Measurements from ENCODE around the gene NEU2. TPM values are rescaled to one million over a fixed set of nuclear protein-coding genes. Genes with fewer than 3 reads are reported as not detected.
"Not testable (repeated sequence)": the region's sequence is repeated elsewhere in the genome, so short reads cannot be mapped to it uniquely, and the experiment has no call there.

NEU2 gene
- total and polyA plus RNA-seq, 2 of the 13 experiments (the other 11 are each of a cell fraction or from before 2014, with no cell fraction given), result not detected

- H3K79me2 ChIP-seq (ENCODE audit: insufficient read depth, low read length), result no peaks in the 10 kb centered on the region
- WGBS (ENCODE audit: low lambda C conversion rate), result 86% methylated on average over 16 of the region's 16 CpGs
- no peaks in the 10 kb centered on the region; a peak in 1 of 5 replicates for H3K27me3 ChIP-seq (ENCODE audit: control insufficient read depth in 1 of 2, insufficient read depth in 2 of 2, low read length in 2 of 2)
- no peak for DNase-seq (ENCODE audit: low spot score)
- no peak overlapping the region for H3K4me3 ChIP-seq (replicated peaks in 1 of 3; ENCODE audit: insufficient read depth in 1 of 3, low read depth in 2 of 3, low read length in 3 of 3)
- FAIRE-seq, result no peak
- peak overlapping the region; percentile 82 for H3K27ac ChIP-seq (ENCODE audit: extremely low read length, insufficient read depth, low read length)
- H4K20me1 ChIP-seq (ENCODE audit: insufficient read depth, low read length), result 0 out of 2 replicates have a peak, but pooled peaks cover 3% of the 10 kb centered on the region
- in situ Hi-C loops (cut with HindIII; ENCODE audit: extremely low pct_ligation_motif_present, low pct_unique_long_range_greater_than_20kb) (no loop called here), intact Hi-C loops (cut with micrococcal nuclease; ENCODE audit: unreplicated experiment) (loop anchor here (5.0 kb wide), 1 partner anchor 58 kb away; no protein-coding TSS in a partner anchor)
- ATAC-seq, result no peak
- no peaks in the 10 kb centered on the region for H3K9me3 ChIP-seq (ENCODE audit: low read length)
- no peaks in the 10 kb centered on the region for H3K36me3 ChIP-seq (replicated peaks in 1 of 2; ENCODE audit: control insufficient read depth in 1 of 2, insufficient read depth in 2 of 2, low read length in 2 of 2)
- H2AFZ ChIP-seq (ENCODE audit: low read length), result no peak overlapping the region
- ChIA-PET POLR2A (interaction anchor here (1.0 to 2.8 kb wide), 6 partner anchors 11 to 208 kb away, joined by 3 to 10 read pairs (median 4); partner anchors contain the start of gene NGEF), CTCF (ENCODE audit: low intra/inter-chr PET ratio, low total read pairs) (no interaction called here)
- BruUV-seq (replicated peaks), result no TSS peak
- 0 out of 4 replicates have a peak, but pooled peaks of 1 of the 2 experiments have one; percentile 7 for TF ChIP-seq ATF4 (CRISPR knock-in tag; IDR thresholded peaks at IDR 0.05)
- no peak for TF ChIP-seq GABPA (IDR thresholded peaks at IDR 0.05; ENCODE audit: low read depth, low read length)
- TF ChIP-seq GABPA (CRISPR knock-in tag; IDR thresholded peaks at IDR 0.05; ENCODE audit: low read depth), result no peak
- peak overlapping the region; percentile 97 for H3K4me2 ChIP-seq (ENCODE audit: low read depth, low read length)
- H3K9ac ChIP-seq (ENCODE audit: insufficient read depth, low read depth, low read length), result peak overlapping the region; percentile 45
- H3K4me1 ChIP-seq (ENCODE audit: insufficient read depth, low read length), result peaks cover 81% of the 10 kb centered on the region
These were observed 32.2 kb downstream of the NEU2 start for GRCh38 chr2:233064530-233065199.

- DNase-seq (ENCODE audit: low spot score); intact Hi-C loops (cut with micrococcal nuclease; ENCODE audit: unreplicated experiment); CTCF ChIA-PET (ENCODE audit: low intra/inter-chr PET ratio, low total read pairs): not testable (repeated sequence)
These were observed 32.7 kb downstream of the NEU2 start for GRCh38 chr2:233065200-233065589.

More at GRCh38 chr2:233065200-233065589, 32.7 kb downstream of the NEU2 start:
- H2AFZ ChIP-seq (ENCODE audit: low read length); H3K4me3 ChIP-seq (replicated peaks in 1 of 3; ENCODE audit: insufficient read depth in 1 of 3, low read depth in 2 of 3, low read length in 3 of 3); H3K27me3 ChIP-seq (ENCODE audit: control insufficient read depth in 1 of 2, insufficient read depth in 2 of 2, low read length in 2 of 2); in situ Hi-C loops (cut with HindIII; ENCODE audit: extremely low pct_ligation_motif_present, low pct_unique_long_range_greater_than_20kb); BruUV-seq (replicated peaks); FAIRE-seq; H3K9me3 ChIP-seq (ENCODE audit: low read length); H3K79me2 ChIP-seq (ENCODE audit: insufficient read depth, low read length); ATAC-seq; H3K4me2 ChIP-seq (ENCODE audit: low read depth, low read length); H4K20me1 ChIP-seq (ENCODE audit: insufficient read depth, low read length); H3K9ac ChIP-seq (ENCODE audit: insufficient read depth, low read depth, low read length); H3K27ac ChIP-seq (ENCODE audit: extremely low read length, insufficient read depth, low read length); H3K36me3 ChIP-seq (replicated peaks in 1 of 2; ENCODE audit: control insufficient read depth in 1 of 2, insufficient read depth in 2 of 2, low read length in 2 of 2): not testable (repeated sequence)
- peaks cover 75% of the 10 kb centered on the region for H3K4me1 ChIP-seq (ENCODE audit: insufficient read depth, low read length)
- TF ChIP-seq CEBPG (CRISPR knock-in tag; IDR thresholded peaks at IDR 0.05), result peak; percentile 53
- peak; percentile 32; the same call in 1 of the 2 replicates for TF ChIP-seq CEBPB (IDR thresholded peaks at IDR 0.05; ENCODE audit: borderline replicate concordance, low read depth, low read length)
- TF ChIP-seq GATAD2A (CRISPR knock-in tag; IDR thresholded peaks at IDR 0.05), result 0 out of 2 replicates have a peak, but pooled peaks have one; percentile 19
- POLR2A ChIA-PET, result interaction anchor here (0.7 to 2.8 kb wide), 3 partner anchors 190 to 1583 kb away, joined by 3 to 10 read pairs (median 4); no protein-coding TSS in a partner anchor
- 71% methylated on average over 4 of the region's 4 CpGs for WGBS (ENCODE audit: low lambda C conversion rate)

Data from HepG2 (cell line).